HEK293T (cell line): ENCODE data around the gene TTC32.

ENCODE experiments used
- CTCF ChIA-PET: fragments of 350-600 bp; formaldehyde crosslinking; extraction: SDS; loops from one replicate; lab custom pipeline; 2021; ENCODE audit warnings: antibody characterized with exemption, inconsistent platforms; lab: Yijun Ruan, JAX
- POLR2A ChIA-PET: fragments of 350-600 bp; formaldehyde crosslinking; extraction: SDS; loops from one replicate; lab custom pipeline; 2020; ENCODE audit warnings: antibody characterized with exemption, inconsistent platforms; lab: Yijun Ruan, JAX
- DNase-seq: peaks from one replicate; pipeline ENCODE4 v3.0.0; 2012; ENCODE audit warnings: mixed read lengths; ENCODE audit errors: extremely low spot score
- ARNT ChIP-seq: fragments of 450-650 bp; IDR thresholded peaks from 2 replicates; pipeline ENCODE4 v1.6.1; 2017; ENCODE audit warnings: mild to moderate bottlenecking
- BHLHE40 ChIP-seq: fragments of 450-650 bp; IDR thresholded peaks from 2 replicates; pipeline ENCODE4 v1.6.1; 2016; ENCODE audit warnings: mild to moderate bottlenecking, moderate library complexity, borderline replicate concordance
- CTBP1 ChIP-seq: fragments of 450-650 bp; IDR thresholded peaks from 2 replicates; pipeline ENCODE4 v1.6.1; 2016; ENCODE audit warnings: borderline replicate concordance
- ELF4 ChIP-seq: fragments of 450-650 bp; IDR thresholded peaks from 2 replicates; pipeline ENCODE4 v1.6.1; 2017; ENCODE audit warnings: antibody characterized with exemption
- FOXA1 ChIP-seq: fragments of 450-650 bp; IDR thresholded peaks from 2 replicates; pipeline ENCODE4 v1.6.1; 2016; ENCODE audit warnings: mild to moderate bottlenecking
- FOXK2 ChIP-seq: fragments of 450-650 bp; IDR thresholded peaks from 2 replicates; pipeline ENCODE4 v1.6.1; 2016; ENCODE audit warnings: mild to moderate bottlenecking
- FOXM1 ChIP-seq: fragments of 450-650 bp; IDR thresholded peaks from 2 replicates; pipeline ENCODE4 v1.6.1; 2017; ENCODE audit warnings: mild to moderate bottlenecking, borderline replicate concordance
- HDGF ChIP-seq: fragments of 450-650 bp; IDR thresholded peaks from 2 replicates; pipeline ENCODE4 v1.6.1; 2017; ENCODE audit warnings: antibody characterized with exemption, borderline replicate concordance
- L3MBTL2 ChIP-seq: fragments of 450-650 bp; conservative IDR thresholded peaks from 2 replicates; pipeline ENCODE4 v1.6.1; 2016; ENCODE audit warnings: mild to moderate bottlenecking
- LEF1 ChIP-seq: fragments of 450-650 bp; IDR thresholded peaks from 2 replicates; pipeline ENCODE4 v1.6.1; 2017; ENCODE audit warnings: mild to moderate bottlenecking, borderline replicate concordance
- NFRKB ChIP-seq: fragments of 450-650 bp; IDR thresholded peaks from 2 replicates; pipeline ENCODE4 v1.6.1; 2016; ENCODE audit warnings: mild to moderate bottlenecking, moderate library complexity
- PKNOX1 ChIP-seq: fragments of 450-650 bp; IDR thresholded peaks from 2 replicates; pipeline ENCODE4 v1.6.1; 2016
- SP1 ChIP-seq: fragments of 450-650 bp; IDR thresholded peaks from 2 replicates; pipeline ENCODE4 v1.6.1; 2017
- SUZ12 ChIP-seq: fragments of 450-650 bp; IDR thresholded peaks from 2 replicates; pipeline ENCODE4 v1.6.1; 2016; ENCODE audit warnings: mild to moderate bottlenecking
- TARDBP ChIP-seq: fragments of 450-650 bp; IDR thresholded peaks from 2 replicates; pipeline ENCODE4 v1.6.1; 2016
- ZNF384 ChIP-seq: fragments of 450-650 bp; IDR thresholded peaks from 2 replicates; pipeline ENCODE4 v1.6.1; 2016

TTC32 gene

GRCh38 chr2:19872302-19872701 lies 29.5 kb downstream of the TTC32 start:
- CTCF ChIA-PET = interaction anchor here (0.6 to 1.0 kb wide), 2 partner anchors 10 to 168 kb away, joined by 3 to 5 read pairs; no protein-coding TSS in a partner anchor
- no peak for TF ChIP-seq NFRKB
- TF ChIP-seq L3MBTL2 = no peak
- no peak for TF ChIP-seq SP1
- TF ChIP-seq FOXK2 = no peak
- no peak for TF ChIP-seq LEF1
- TF ChIP-seq ELF4 = no peak
- no peak for TF ChIP-seq PKNOX1

GRCh38 chr2:19871836-19872235 lies 29.9 kb downstream of the TTC32 start:
- no peak for DNase-seq
- ChIA-PET CTCF (interaction anchor here (1.0 kb wide), 1 partner anchor 9 kb away, joined by 3 read pairs; no protein-coding TSS in a partner anchor), POLR2A (no interaction called here)
- TF ChIP-seq BHLHE40 = no peak
- TF ChIP-seq ARNT = no peak
- TF ChIP-seq HDGF = no peak
- no peak for TF ChIP-seq L3MBTL2
- no peak for TF ChIP-seq CTBP1
- TF ChIP-seq ZNF384 = no peak
- no peak for TF ChIP-seq PKNOX1
- no peak for TF ChIP-seq FOXM1
- no peak for TF ChIP-seq FOXK2
- no peak for TF ChIP-seq FOXA1
- no peak for TF ChIP-seq TARDBP
- no peak for TF ChIP-seq NFRKB
- TF ChIP-seq SUZ12 = no peak
- TF ChIP-seq SP1 = no peak
- no peak for TF ChIP-seq LEF1
- no peak for TF ChIP-seq ELF4

More at GRCh38 chr2:19872302-19872701, 29.5 kb downstream of the TTC32 start:
- POLR2A ChIA-PET = no interaction called here
- DNase-seq = no peak

- no peak for DNase-seq
- TF ChIP-seq LEF1 (no peak), SP1 (no peak), FOXM1 (no peak), SUZ12 (no peak), ELF4 (no peak), HDGF (no peak), BHLHE40 (no peak), PKNOX1 (no peak), TARDBP (no peak), ARNT (no peak)
- CTCF ChIA-PET = no interaction called here
- POLR2A ChIA-PET = no interaction called here
These were observed 31.0 kb downstream of the TTC32 start for GRCh38 chr2:19870792-19871191.

GRCh38 chr2:19868701-19869580 lies 32.8 kb downstream of the TTC32 start:
- CTCF ChIA-PET = no interaction called here
- POLR2A ChIA-PET = no interaction called here
- DNase-seq = no peak
- TF ChIP-seq ZNF384 = no peak
- no peak for TF ChIP-seq FOXM1
- TF ChIP-seq HDGF = no peak
- TF ChIP-seq ELF4 = no peak
- no peak for TF ChIP-seq SP1
- TF ChIP-seq NFRKB = no peak

GRCh38 chr2:19868224-19868623 lies 33.6 kb downstream of the TTC32 start:
- ChIA-PET CTCF (no interaction called here), POLR2A (no interaction called here)
- no peak for DNase-seq
- no peak for TF ChIP-seq NFRKB
- no peak for TF ChIP-seq BHLHE40
- no peak for TF ChIP-seq SP1
- TF ChIP-seq FOXM1 = no peak

- CTCF ChIA-PET = no interaction called here
- TF ChIP-seq ZNF384 = no peak
- TF ChIP-seq FOXM1 = no peak
- no peak for TF ChIP-seq ELF4
- no peak for TF ChIP-seq L3MBTL2
- no peak for TF ChIP-seq SP1
- no peak for TF ChIP-seq BHLHE40
- no peak for TF ChIP-seq HDGF
- no peak for TF ChIP-seq PKNOX1
- POLR2A ChIA-PET = no interaction called here
- DNase-seq = no peak
These were observed 35.0 kb downstream of the TTC32 start for GRCh38 chr2:19866771-19867170.
